Measurements from ENCODE around the gene KRTAP4-16. TPM values are rescaled to one million over a fixed set of nuclear protein-coding genes. Genes with fewer than 3 reads are reported as not detected.
"Not testable (repeated sequence)": the region's sequence is repeated elsewhere in the genome, so short reads cannot be mapped to it uniquely, and the experiment has no call there.

KRTAP4-16 gene
- total RNA-seq, 1 experiment from 2014 or later, result not detected

- TF ChIP-seq CTCF (IDR thresholded peaks at IDR 0.05; ENCODE audit: unreplicated experiment), result no peak
- DNase-seq (ENCODE audit: unreplicated experiment), result no peak
- BruUV-seq (replicated peaks), result no TSS peak
- Mint-ChIP-seq H3K27me3 (ENCODE audit: insufficient read depth, unreplicated experiment) (no peaks in the 10 kb centered on the region), H3K9me3 (ENCODE audit: unreplicated experiment) (no peaks in the 10 kb centered on the region), H3K27ac (ENCODE audit: low read depth, unreplicated experiment) (peak overlapping the region; percentile 21), H3K4me1 (ENCODE audit: insufficient read depth, unreplicated experiment) (peaks cover 25% of the 10 kb centered on the region), H3K4me3 (ENCODE audit: unreplicated experiment) (no peak overlapping the region), H3K36me3 (ENCODE audit: insufficient read depth, unreplicated experiment) (no peaks in the 10 kb centered on the region)
- intact Hi-C loops (cut with micrococcal nuclease), result no loop called here
- ChIA-PET CTCF (interaction anchor here (0.6 to 0.8 kb wide), 3 partner anchors 149 to 568 kb away, joined by 3 read pairs; no protein-coding TSS in a partner anchor), POLR2A (interaction anchor here (0.7 kb wide), 2 partner anchors 207 to 484 kb away, joined by 3 to 4 read pairs; no protein-coding TSS in a partner anchor)
These were observed 43.3 kb downstream of the KRTAP4-16 start for GRCh38 chr17:41058741-41059140.

GRCh38 chr17:41057547-41057946 is 44.5 kb downstream of the KRTAP4-16 start:
- no peak for DNase-seq (ENCODE audit: unreplicated experiment)
- TF ChIP-seq CTCF (IDR thresholded peaks at IDR 0.05; ENCODE audit: unreplicated experiment), result no peak
- Mint-ChIP-seq H3K27me3 (ENCODE audit: insufficient read depth, unreplicated experiment) (no peaks in the 10 kb centered on the region), H3K36me3 (ENCODE audit: insufficient read depth, unreplicated experiment) (no peaks in the 10 kb centered on the region), H3K4me1 (ENCODE audit: insufficient read depth, unreplicated experiment) (peaks cover 25% of the 10 kb centered on the region), H3K27ac (ENCODE audit: low read depth, unreplicated experiment) (no peak overlapping the region), H3K4me3 (ENCODE audit: unreplicated experiment) (no peak overlapping the region), H3K9me3 (ENCODE audit: unreplicated experiment) (no peaks in the 10 kb centered on the region)
- no TSS peak for BruUV-seq (replicated peaks)
- ChIA-PET POLR2A (no interaction called here), CTCF (no interaction called here)
- intact Hi-C loops (cut with micrococcal nuclease), result no loop called here

GRCh38 chr17:41055130-41055529 is 46.9 kb downstream of the KRTAP4-16 start, which contains the start of gene KRTAP2-2:
KRTAP2-2 (minus strand) TSS chr17:41055230; CDS start chr17:41055211, 19 bp downstream.
- DNase-seq (ENCODE audit: unreplicated experiment); BruUV-seq (replicated peaks); H3K27me3 Mint-ChIP-seq (ENCODE audit: insufficient read depth, unreplicated experiment); H3K9me3 Mint-ChIP-seq (ENCODE audit: unreplicated experiment); intact Hi-C loops (cut with micrococcal nuclease); H3K36me3 Mint-ChIP-seq (ENCODE audit: insufficient read depth, unreplicated experiment); H3K27ac Mint-ChIP-seq (ENCODE audit: low read depth, unreplicated experiment); H3K4me3 Mint-ChIP-seq (ENCODE audit: unreplicated experiment); POLR2A ChIA-PET: not testable (repeated sequence)
- CTCF ChIA-PET, result interaction anchor here (0.6 kb wide), 1 partner anchor 115 kb away, joined by 4 read pairs; no protein-coding TSS in a partner anchor
- H3K4me1 Mint-ChIP-seq (ENCODE audit: insufficient read depth, unreplicated experiment), result peaks cover 13% of the 10 kb centered on the region

GRCh38 chr17:41054556-41054955 is 47.5 kb downstream of the KRTAP4-16 start:
- BruUV-seq (replicated peaks); H3K27ac Mint-ChIP-seq (ENCODE audit: low read depth, unreplicated experiment); POLR2A ChIA-PET; H3K4me1 Mint-ChIP-seq (ENCODE audit: insufficient read depth, unreplicated experiment); H3K4me3 Mint-ChIP-seq (ENCODE audit: unreplicated experiment); intact Hi-C loops (cut with micrococcal nuclease); CTCF ChIA-PET; DNase-seq (ENCODE audit: unreplicated experiment); H3K36me3 Mint-ChIP-seq (ENCODE audit: insufficient read depth, unreplicated experiment); H3K9me3 Mint-ChIP-seq (ENCODE audit: unreplicated experiment); H3K27me3 Mint-ChIP-seq (ENCODE audit: insufficient read depth, unreplicated experiment): not testable (repeated sequence)

- H3K27me3 Mint-ChIP-seq (ENCODE audit: insufficient read depth, unreplicated experiment), result no peaks in the 10 kb centered on the region
- no peaks in the 10 kb centered on the region for H3K9me3 Mint-ChIP-seq (ENCODE audit: unreplicated experiment)
- no peak for DNase-seq (ENCODE audit: unreplicated experiment)
- no peak overlapping the region for H3K27ac Mint-ChIP-seq (ENCODE audit: low read depth, unreplicated experiment)
- BruUV-seq (replicated peaks), result no TSS peak
- ChIA-PET CTCF (no interaction called here), POLR2A (no interaction called here)
- no peak for TF ChIP-seq CTCF (IDR thresholded peaks at IDR 0.05; ENCODE audit: unreplicated experiment)
- H3K36me3 Mint-ChIP-seq (ENCODE audit: insufficient read depth, unreplicated experiment), result no peaks in the 10 kb centered on the region
- H3K4me1 Mint-ChIP-seq (ENCODE audit: insufficient read depth, unreplicated experiment), result peaks cover 4% of the 10 kb centered on the region
- no peak overlapping the region for H3K4me3 Mint-ChIP-seq (ENCODE audit: unreplicated experiment)
- intact Hi-C loops (cut with micrococcal nuclease), result no loop called here
These were observed 48.0 kb downstream of the KRTAP4-16 start for GRCh38 chr17:41054025-41054424.

All from MCF 10A (cell line).